OCI-LY7 (cell line): ENCODE results near the gene SLC17A7. TPM values are rescaled to one million over a fixed set of nuclear protein-coding genes. Genes with fewer than 3 reads are reported as not detected.
A peak's percentile ranks its signal among the peaks of the same experiment; 100 is the strongest.
"Not testable (repeated sequence)": the region's sequence is repeated elsewhere in the genome, so short reads cannot be mapped to it uniquely, and the experiment has no call there.

ENCODE experiments used
- BruUV-seq: library from RNA; stranded (reverse); fragments of 400-500 nt; replicated peaks from 2 replicates; lab custom pipeline; 2021; lab: Mats Ljungman, UMichigan
- CTCF ChIA-PET: fragments of 300-600 bp; sonication (Branson Sonifier 250); formaldehyde crosslinking; loops from one replicate; lab custom pipeline; 2022; ENCODE audit warnings: antibody characterized with exemption; ENCODE audit not compliant: unreplicated experiment; lab: Charles Lee
- POLR2A ChIA-PET: fragments of 300-600 bp; sonication (Branson Sonifier 250); formaldehyde crosslinking; loops from one replicate; lab custom pipeline; 2022; ENCODE audit warnings: antibody characterized with exemption; lab: Charles Lee
- DNase-seq: peaks from one replicate; pipeline ENCODE4 v3.0.0-alpha.2; 2015; ENCODE audit warnings: low spot score
- H2AFZ ChIP-seq: fragments of 200-600 bp; sonication (generic), shearing (Covaris generic); 2 replicates; pipeline ENCODE4 v1.6.1; 2014; ENCODE audit warnings: mild to moderate bottlenecking, antibody characterized with exemption, low read length, moderate library complexity
- H3K27ac ChIP-seq: fragments of 200-600 bp; sonication (generic); 2 replicates; pipeline ENCODE4 v1.5.1; 2014; ENCODE audit warnings: mixed run types, low read depth, mild to moderate bottlenecking, moderate library complexity, low read length, inconsistent platforms; ENCODE audit not compliant: poor library complexity, severe bottlenecking
- H3K36me3 ChIP-seq: fragments of 200-600 bp; sonication (generic); 2 replicates; pipeline ENCODE4 v1.6.1; 2014; ENCODE audit warnings: mild to moderate bottlenecking, antibody characterized with exemption, low read length, moderate library complexity, mixed read lengths; ENCODE audit not compliant: insufficient read depth
- H3K4me1 ChIP-seq: fragments of 200-600 bp; sonication (generic); 2 replicates; pipeline ENCODE4 v1.5.1; 2014; ENCODE audit warnings: mild to moderate bottlenecking, low read length; ENCODE audit not compliant: insufficient read depth, poor library complexity, severe bottlenecking
- H3K4me2 ChIP-seq: fragments of 200-600 bp; sonication (generic); 2 replicates; pipeline ENCODE4 v1.6.1; 2014; ENCODE audit warnings: mild to moderate bottlenecking, low read length
- H3K4me3 ChIP-seq: fragments of 200-600 bp; sonication (generic); 2 replicates; pipeline ENCODE4 v1.5.1; 2014; ENCODE audit warnings: mild to moderate bottlenecking, low read depth, low read length; ENCODE audit not compliant: poor library complexity, severe bottlenecking
- H3K79me2 ChIP-seq: fragments of 200-600 bp; sonication (generic); 2 replicates; pipeline ENCODE4 v1.6.1; 2016; ENCODE audit warnings: low read depth, mild to moderate bottlenecking, low read length, moderate library complexity, mixed read lengths; ENCODE audit not compliant: insufficient read depth
- H3K9me2 ChIP-seq: fragments of 200-600 bp; sonication (generic); 2 replicates; pipeline ENCODE4 v1.6.1; 2016; ENCODE audit warnings: mild to moderate bottlenecking, low read length, mixed read lengths; ENCODE audit not compliant: insufficient read depth
- H3K9me3 ChIP-seq: fragments of 200-600 bp; sonication (generic); 2 replicates; pipeline ENCODE4 v1.6.1; 2014; ENCODE audit warnings: mild to moderate bottlenecking, mixed run types, low read length, mixed read lengths
- H4K20me1 ChIP-seq: fragments of 200-600 bp; sonication (generic); 2 replicates; pipeline ENCODE4 v1.6.1; 2014; ENCODE audit warnings: mild to moderate bottlenecking, antibody characterized with exemption, low read length, moderate library complexity, mixed read lengths; ENCODE audit not compliant: insufficient read depth
- CTCF ChIP-seq: fragments of 200-600 bp; sonication (generic); conservative IDR thresholded peaks from 2 replicates; pipeline ENCODE4 v1.5.1; 2014; ENCODE audit warnings: mild to moderate bottlenecking, antibody characterized with exemption, low read length, moderate library complexity, mixed read lengths
- EZH2phosphoT487 ChIP-seq: fragments of 200-600 bp; sonication (generic); IDR thresholded peaks from 2 replicates; pipeline ENCODE4 v1.6.1; 2018; ENCODE audit warnings: low read depth, borderline replicate concordance, mild to moderate bottlenecking, mixed run types, antibody characterized with exemption, low read length, moderate library complexity, mixed read lengths
- intact Hi-C: fragments of 100-400 bp; cut with micrococcal nuclease; formaldehyde crosslinking; loops from one replicate; pipeline ENCODE4 v1.10.0; 2022; ENCODE audit not compliant: unreplicated experiment
- total RNA-seq, 2 experiments: library from RNA; depleted of rRNA in 1 of 2; stranded (reverse); fragments of >200 nt in 1 of 2; shearing (Covaris generic) in 1 of 2; gene quantifications; 2 replicates each; pipeline ENCODE4 v1.2.3, GENCODE V29; 2014 to 2022

The SLC17A7 gene
- total RNA-seq, 2 experiments from 2014 or later: 1.3 TPM

DNA sequence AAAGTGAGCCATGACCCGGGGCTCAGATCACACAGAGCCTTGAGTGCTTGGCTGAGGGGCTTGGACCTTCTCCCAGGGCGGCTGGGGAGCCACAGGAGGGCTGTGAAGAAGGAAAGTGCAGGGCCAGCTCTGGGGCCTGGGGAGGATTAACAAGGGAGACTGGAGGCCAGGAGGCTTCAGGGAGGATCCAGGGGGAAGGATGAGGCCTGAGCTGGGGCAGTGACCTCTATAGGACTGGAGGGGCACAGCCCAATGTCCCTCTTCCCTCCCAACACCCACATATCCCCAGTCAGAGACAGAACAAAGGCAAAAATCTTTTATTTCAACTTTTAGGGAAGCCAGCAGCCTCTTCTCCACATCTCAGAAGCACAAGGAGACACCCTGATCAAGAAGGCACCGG, 4.7 kb upstream of the SLC17A7 start:
- Histone ChIP-seq H2AFZ (no peak overlapping the region), H3K4me2 (no peak overlapping the region), H3K9me3 (no peaks in the 10 kb centered on the region), H3K79me2 (peaks cover 11% of the 10 kb centered on the region), H3K4me3 (no peak overlapping the region), H3K9me2 (no peaks in the 10 kb centered on the region), H3K36me3 (peaks cover 43% of the 10 kb centered on the region), H3K4me1 (peaks cover 15% of the 10 kb centered on the region), H4K20me1 (no peaks in the 10 kb centered on the region), H3K27ac (no peak overlapping the region)
- POLR2A ChIA-PET: interaction anchor here (0.6 kb wide), 1 partner anchor 347 kb away, joined by 5 read pairs; no protein-coding TSS in a partner anchor
- BruUV-seq: no TSS peak
- TF ChIP-seq CTCF (no peak), EZH2phosphoT487 (no peak)
- CTCF ChIA-PET: interaction anchor here (0.6 kb wide), 1 partner anchor 52 kb away, joined by 3 read pairs; no protein-coding TSS in a partner anchor
- no peak for DNase-seq
- intact Hi-C loops: loop anchor here (10.0 kb wide), 1 partner anchor 111 kb away; the partner anchor contains the start of gene CD37

GRCh38 chr19:49444100-49444700, 2.9 kb upstream of the SLC17A7 start:
- H3K9me2 ChIP-seq, H3K27ac ChIP-seq, H3K9me3 ChIP-seq, BruUV-seq, H3K4me1 ChIP-seq, H3K4me3 ChIP-seq, H2AFZ ChIP-seq, H3K79me2 ChIP-seq, DNase-seq, H4K20me1 ChIP-seq, CTCF ChIA-PET: not testable (repeated sequence)
- H3K4me2 ChIP-seq: 0 out of 2 replicates have a peak overlapping the region, but pooled peaks have one; percentile 19
- intact Hi-C loops: loop anchor here (10.0 kb wide), 1 partner anchor 109 kb away; the partner anchor contains the start of gene CD37
- POLR2A ChIA-PET: interaction anchor here (0.6 kb wide), 1 partner anchor 9 kb away, joined by 7 read pairs; no protein-coding TSS in a partner anchor
- H3K36me3 ChIP-seq: peaks cover 29% of the 10 kb centered on the region

- CTCF ChIA-PET: no interaction called here
- peak; percentile 97 for DNase-seq
- no peaks in the 10 kb centered on the region for H4K20me1 ChIP-seq
- POLR2A ChIA-PET: interaction anchor here (0.5 to 0.9 kb wide), 3 partner anchors 8 to 137 kb away, joined by 3 to 7 read pairs (median 4); partner anchors contain the start of gene PIH1D1
- intact Hi-C loops: loop anchor here (1.0 to 10.0 kb wide), 5 partner anchors 51 to 217 kb away; partner anchors contain the start of gene CD37
- H3K4me2 ChIP-seq: peak overlapping the region; percentile 91
- no peaks in the 10 kb centered on the region for H3K9me3 ChIP-seq
- H3K4me1 ChIP-seq: peaks cover 6% of the 10 kb centered on the region
- H3K36me3 ChIP-seq: peaks cover 22% of the 10 kb centered on the region
- peak overlapping the region; percentile 92 for H2AFZ ChIP-seq
- TF ChIP-seq CTCF (peak; percentile 89), EZH2phosphoT487 (no peak)
- peak overlapping the region; percentile 61 for H3K27ac ChIP-seq
- BruUV-seq: no TSS peak
- H3K4me3 ChIP-seq: peak overlapping the region; percentile 71
- H3K9me2 ChIP-seq: no peaks in the 10 kb centered on the region
- no peaks in the 10 kb centered on the region for H3K79me2 ChIP-seq
Observed at GRCh38 chr19:49443366-49444099, 2.2 kb upstream of the SLC17A7 start.
